ENCODE results near the gene INKA2.

DNA sequence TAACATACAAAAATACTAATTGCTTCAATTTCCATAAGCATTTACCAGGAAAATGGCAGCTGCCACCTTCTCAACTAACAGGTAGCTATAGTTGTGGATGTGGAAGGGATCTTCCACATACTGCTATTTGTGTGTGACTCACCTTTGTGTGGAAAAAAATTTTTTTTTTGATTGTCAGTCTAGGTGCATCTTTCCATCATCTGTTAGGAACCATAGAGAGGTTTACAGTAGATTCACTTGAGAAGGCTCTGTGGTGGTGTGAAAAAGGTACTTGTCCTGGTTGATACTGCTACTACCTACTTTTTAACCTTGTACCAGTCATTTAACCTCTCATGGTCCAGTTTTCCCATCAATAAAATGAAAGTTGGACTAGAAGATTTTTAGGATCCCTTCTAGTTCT is 29.4 kb upstream of the INKA2 start:
- TF ChIP-seq, protein P1, sequence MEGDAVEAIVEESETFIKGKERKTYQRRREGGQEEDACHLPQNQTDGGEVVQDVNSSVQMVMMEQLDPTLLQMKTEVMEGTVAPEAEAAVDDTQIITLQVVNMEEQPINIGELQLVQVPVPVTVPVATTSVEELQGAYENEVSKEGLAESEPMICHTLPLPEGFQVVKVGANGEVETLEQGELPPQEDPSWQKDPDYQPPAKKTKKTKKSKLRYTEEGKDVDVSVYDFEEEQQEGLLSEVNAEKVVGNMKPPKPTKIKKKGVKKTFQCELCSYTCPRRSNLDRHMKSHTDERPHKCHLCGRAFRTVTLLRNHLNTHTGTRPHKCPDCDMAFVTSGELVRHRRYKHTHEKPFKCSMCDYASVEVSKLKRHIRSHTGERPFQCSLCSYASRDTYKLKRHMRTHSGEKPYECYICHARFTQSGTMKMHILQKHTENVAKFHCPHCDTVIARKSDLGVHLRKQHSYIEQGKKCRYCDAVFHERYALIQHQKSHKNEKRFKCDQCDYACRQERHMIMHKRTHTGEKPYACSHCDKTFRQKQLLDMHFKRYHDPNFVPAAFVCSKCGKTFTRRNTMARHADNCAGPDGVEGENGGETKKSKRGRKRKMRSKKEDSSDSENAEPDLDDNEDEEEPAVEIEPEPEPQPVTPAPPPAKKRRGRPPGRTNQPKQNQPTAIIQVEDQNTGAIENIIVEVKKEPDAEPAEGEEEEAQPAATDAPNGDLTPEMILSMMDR (IDR thresholded peaks at IDR 0.05) = no peak
- no peak for TF ChIP-seq POLR2A (IDR thresholded peaks at IDR 0.05)
